HG03060 (cell line): ENCODE data around the gene GSTM5.
"Not testable (repeated sequence)": the region's sequence is repeated elsewhere in the genome, so short reads cannot be mapped to it uniquely, and the experiment has no call there.

Source experiments
- ATAC-seq: cut with Tn5 transposase; IDR thresholded peaks from one replicate; pipeline ENCODE4 v1.9.1; 2021; ENCODE audit warnings: low read depth, moderate number of reproducible peaks; ENCODE audit not compliant: unreplicated experiment

The GSTM5 gene

DNA sequence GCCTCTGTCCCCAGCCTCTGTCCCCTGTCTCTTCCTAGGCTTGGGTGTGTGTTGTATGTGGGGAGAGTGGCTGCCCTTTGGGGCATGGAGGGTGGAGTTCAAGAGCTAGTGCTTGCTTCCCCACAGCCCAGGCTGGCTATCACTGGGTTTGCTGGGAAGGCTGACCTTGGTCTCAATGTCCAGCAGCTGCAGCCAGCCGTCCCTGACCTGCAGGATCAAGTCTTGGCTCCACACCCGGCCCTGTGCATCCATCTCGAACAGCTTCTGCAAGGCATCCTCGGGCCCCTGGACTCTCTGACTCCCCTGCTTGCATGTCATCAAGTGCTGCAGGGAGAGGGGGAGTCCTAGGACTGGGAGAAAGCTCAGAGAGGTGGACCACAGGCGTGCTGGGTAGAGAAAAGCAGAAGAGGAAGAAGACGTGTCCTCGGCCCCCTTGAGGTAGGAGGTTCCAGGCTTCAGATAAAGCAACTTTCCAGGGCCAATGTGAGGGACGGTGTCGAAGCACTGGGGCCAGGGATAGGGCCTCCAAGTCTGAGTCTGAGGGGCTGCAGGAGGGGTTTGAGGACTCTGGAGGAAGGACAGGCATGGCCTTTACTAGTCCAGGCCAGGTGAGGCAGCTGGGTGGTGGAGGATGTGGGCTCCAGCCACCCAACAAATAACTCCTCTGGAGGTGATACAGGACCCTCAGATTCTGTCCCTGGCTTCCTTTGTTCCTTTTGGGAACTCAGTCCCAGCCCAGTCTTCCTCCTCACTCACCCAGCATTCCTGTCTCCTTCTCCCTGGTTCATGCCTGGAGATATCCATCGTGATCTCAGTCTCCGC, 47.7 kb downstream of the GSTM5 start:
- no peak for ATAC-seq

DNA sequence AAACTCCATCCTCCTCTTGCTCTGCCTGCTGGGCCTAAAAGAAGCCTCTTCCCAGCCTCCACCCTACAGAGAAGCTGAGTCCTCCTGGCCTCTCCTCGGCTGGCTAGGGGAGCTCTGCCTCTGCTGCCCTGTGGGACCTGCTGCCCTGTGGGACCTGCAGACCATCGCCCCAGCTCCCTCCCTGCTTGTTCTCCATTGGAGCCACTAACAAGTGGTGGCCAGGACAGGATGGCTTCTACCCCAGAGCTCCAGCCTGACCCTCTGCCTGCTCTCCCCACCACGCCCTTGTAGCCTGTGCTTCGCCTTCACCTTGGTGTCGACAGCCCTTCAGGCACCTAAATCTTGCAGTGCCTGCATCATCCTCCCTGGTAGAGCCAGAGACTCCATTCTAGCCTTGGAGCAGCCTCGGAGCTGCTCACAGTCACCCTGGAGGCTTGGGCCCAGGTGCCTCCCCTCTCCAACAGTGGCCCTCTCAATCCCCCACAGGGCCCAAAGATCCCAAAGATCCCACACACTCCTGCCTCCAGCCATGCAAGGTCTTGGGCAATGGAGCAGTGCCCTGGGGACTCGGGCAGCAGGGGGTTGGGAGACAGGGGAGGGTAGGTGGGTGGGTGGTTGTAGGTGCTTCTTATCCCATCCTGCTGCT, 48.7 kb downstream of the GSTM5 start:
- no peak for ATAC-seq

DNA sequence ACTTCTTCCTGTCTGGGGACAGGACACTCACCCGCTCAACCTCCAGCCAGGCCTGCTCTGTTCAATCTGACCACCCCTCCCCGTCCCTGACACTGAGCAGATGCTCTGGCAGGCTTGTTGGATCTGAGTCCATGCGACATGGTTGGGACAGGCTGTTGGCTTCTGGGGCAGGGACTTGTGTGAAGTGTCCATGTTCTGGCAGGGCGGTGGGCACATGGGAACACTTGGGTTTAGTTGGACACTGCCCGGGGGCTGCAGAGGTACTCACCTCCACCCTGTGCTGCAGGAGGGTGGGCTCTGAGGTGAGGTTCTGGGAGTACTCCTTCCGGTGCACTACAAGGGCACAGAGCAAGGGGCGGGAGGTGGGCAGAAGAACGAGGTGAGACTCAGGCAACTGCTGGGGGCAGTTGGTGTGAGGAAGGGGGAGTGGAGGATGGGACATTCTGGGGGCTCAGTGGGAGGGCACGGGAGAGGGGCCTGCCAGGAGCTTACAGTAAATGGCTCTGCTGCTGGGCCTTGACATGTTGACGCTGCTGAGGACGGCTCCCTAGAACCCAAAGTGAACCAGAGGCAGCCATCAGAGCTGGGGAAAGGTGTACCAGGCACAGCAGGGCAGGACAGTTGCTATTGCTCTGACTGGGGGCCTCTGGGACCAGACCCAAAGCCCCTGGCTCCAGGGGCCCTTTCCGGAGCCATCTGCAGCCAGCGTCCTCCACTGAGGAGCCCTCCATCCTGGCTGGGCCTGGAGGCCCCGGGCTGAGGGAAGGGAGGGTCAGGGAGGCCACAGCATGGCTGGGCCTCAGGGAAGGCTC, 49.4 kb downstream of the GSTM5 start:
- ATAC-seq, result no peak

- ATAC-seq, result no peak
Measured at GRCh38 chr1:109762039-109762585, 50.1 kb downstream of the GSTM5 start.

DNA sequence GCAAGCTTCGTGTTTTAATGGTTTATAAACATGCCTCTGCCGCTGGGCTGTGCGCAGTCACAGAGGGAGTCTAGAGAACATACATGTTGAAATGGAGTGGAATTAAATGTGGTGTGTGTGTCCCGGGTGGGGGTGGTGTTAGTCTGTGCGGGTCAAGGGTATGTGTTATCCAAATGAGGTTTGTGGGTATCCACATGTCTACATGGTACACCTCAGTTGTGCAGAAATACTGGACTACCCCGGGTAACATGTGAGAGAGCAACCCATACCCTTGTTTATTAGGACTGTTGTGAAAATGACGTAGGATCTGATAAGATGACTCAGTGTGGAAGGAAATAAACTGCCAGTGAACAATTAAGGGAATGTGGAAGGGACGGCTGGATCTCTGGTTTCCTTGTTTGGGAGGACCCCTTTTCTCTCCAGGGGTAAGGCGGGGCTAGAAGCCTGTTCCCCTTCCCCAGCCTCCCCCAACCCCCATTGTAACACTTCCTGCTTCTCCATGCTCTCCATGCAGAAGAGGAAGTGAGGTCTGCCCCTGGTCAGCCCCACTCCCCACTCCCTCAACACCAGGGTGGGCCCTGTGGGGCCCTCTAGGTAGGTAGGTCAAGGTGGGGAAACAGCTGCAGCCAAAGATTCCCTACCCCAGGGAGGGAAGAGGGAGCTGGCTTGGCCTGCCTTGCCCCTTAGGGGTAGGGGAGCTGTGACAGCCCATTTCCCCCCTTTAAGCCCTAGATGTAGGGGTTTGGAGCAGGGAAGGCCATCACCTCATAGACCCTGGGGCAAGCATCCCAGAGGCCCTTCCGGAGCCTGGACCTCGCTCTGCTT, 51.0 kb downstream of the GSTM5 start:
- no peak for ATAC-seq

DNA sequence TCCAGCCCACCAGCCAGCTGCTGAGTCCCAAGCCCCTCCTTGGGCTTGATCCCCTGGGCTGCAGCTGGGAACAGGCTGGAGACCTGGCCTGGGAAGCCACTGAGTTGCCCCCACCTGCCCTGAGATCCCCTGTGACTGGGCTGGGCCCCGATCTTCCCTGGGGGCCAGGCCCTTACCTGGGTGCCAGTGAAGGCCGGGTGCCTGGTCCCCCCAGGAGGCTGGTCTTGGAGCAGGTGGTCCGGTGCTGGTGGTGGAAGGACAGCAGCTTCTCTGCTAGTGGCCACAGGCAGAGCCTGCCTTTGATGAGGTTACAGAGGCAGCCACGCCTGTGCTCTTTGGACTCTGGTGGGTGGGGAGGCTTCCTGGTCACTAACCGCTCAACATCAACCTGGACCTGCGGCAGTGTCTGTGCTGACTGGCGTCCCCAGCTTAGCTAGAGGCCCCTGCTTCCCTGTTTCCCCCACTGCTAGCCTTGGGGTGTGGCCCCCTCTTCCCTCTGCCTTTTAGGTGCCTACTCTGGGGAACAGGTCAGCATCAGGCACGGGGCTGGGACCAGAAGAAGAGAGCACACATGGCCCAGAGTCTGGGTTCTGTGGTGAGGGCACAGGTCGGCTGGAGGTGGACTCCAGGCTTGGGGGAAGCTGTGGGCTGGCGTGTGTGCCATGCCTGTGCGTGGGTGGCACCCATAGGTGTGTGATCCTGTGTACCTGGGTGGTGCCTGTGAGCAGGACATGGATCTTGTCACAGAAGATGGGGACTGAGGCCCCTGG, 51.8 kb downstream of the GSTM5 start, which contains the start of gene EPS8L3:
Gene EPS8L3, minus strand, starts transcription at position 278 of the 770 bp plus-strand sequence. CDS start 2,174 bp downstream, outside the sequence.
- no peak for ATAC-seq

GRCh38 chr1:109764561-109765482, 52.8 kb downstream of the GSTM5 start:
- ATAC-seq, result no peak

- no peak for ATAC-seq
Measured at GRCh38 chr1:109765483-109765815, 53.4 kb downstream of the GSTM5 start.

DNA sequence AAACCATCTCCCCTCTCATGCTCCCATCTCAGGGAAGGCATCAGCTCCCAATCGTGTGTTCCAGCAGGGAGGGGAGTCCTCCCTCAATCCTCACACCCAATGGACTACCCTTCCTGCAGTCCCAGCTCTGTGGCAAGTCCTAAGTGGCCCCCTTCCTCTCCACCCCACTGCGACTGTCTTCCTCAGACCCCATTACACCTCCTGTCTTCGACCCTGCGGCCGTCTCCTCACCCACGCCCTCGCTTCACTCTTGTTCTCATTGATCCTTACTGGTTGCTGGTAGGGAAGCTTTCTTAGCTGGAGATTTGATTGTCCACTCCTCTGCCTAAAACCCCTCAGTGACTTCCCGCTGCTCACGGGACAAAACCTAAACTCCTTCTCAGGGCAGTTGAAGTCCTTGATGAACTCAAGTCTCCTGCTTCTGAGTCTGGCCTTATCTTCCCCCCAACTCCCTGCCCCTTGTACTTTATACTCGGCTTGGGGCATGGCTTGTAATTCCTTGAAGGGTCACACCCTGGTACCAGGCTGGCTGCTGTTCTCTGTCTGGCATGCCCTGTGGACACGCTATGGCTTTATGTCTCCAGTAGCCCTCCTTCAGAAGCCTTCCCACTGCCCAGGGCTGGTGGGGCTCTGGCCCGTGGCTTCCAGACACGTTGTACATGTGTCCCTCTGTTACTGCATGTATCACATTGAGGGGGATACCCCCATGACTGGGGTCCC, 54.0 kb downstream of the GSTM5 start:
- no peak for ATAC-seq

DNA sequence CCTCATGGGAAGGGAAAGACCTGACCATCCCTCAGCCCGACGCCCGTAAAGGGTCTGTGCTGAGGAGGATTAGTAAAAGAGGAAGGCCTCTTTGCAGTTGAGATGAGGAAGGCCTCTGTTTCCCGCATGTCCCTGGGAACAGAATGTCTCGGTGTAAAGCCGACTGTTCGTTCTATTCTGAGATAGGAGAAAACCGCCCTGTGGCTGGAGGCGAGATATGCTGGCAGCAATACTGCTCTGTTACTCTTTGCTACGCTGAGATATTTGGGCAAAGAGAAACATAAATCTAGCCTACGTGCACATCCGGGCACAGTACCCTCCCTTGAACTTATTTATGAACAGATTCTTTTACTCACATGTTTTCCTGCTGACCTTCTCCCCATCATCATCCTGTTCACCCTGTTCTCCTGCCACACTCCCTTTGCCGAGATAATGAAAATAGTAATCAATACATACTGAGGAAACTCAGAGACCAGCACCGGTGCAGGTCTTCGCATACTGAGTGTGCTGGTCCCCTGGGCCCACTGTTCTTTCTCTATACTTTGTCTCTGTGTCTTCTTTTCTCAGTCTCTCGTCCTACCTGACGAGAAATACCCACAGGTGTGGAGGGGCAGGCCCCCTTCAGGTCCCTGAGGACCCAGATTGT, 55.1 kb downstream of the GSTM5 start:
- ATAC-seq, result not testable (repeated sequence)
